ENCODE results near the gene LRRN4.

DNA sequence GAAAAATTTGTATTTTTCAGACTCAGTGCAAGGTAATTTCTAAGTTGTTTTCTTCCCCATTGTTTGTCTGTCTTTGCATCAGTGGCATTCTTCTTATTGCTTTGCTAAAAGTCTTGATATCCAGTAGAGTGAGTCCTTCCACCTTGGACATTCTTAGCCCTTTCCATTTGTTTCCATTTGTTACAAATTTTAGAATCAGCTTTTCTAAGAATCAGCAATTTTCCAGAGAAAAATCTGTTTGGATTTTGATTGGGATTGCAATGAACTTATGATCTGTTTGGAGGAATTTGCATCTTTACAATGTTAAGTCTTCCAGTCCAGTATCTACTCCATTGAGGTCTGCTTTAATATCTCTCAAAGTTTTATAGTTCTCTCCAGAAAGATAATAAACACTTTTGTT, 36.4 kb downstream of the LRRN4 start:
- TF ChIP-seq EZH2 (IDR thresholded peaks at IDR 0.05) (no peak), RAD21 (IDR thresholded peaks at IDR 0.05; ENCODE audit: low read depth) (no peak), POLR2A (IDR thresholded peaks at IDR 0.05; ENCODE audit: borderline replicate concordance, extremely low read depth, insufficient read depth, insufficient read length) (no peak)
- TF ChIP-seq, protein P1, sequence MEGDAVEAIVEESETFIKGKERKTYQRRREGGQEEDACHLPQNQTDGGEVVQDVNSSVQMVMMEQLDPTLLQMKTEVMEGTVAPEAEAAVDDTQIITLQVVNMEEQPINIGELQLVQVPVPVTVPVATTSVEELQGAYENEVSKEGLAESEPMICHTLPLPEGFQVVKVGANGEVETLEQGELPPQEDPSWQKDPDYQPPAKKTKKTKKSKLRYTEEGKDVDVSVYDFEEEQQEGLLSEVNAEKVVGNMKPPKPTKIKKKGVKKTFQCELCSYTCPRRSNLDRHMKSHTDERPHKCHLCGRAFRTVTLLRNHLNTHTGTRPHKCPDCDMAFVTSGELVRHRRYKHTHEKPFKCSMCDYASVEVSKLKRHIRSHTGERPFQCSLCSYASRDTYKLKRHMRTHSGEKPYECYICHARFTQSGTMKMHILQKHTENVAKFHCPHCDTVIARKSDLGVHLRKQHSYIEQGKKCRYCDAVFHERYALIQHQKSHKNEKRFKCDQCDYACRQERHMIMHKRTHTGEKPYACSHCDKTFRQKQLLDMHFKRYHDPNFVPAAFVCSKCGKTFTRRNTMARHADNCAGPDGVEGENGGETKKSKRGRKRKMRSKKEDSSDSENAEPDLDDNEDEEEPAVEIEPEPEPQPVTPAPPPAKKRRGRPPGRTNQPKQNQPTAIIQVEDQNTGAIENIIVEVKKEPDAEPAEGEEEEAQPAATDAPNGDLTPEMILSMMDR (IDR thresholded peaks at IDR 0.05 in 2 of 3, conservative IDR thresholded peaks at IDR 0.05 in 1 of 3; ENCODE audit: borderline replicate concordance in 1 of 3, insufficient read depth in 1 of 3, low read depth in 2 of 3, low read length in 2 of 3) = no peak

Measured in HCT116 (cell line).